Glutamatergic neuron (in vitro differentiated cells): ENCODE data around the gene C2CD2. TPM values are rescaled to one million over a fixed set of nuclear protein-coding genes. Genes with fewer than 3 reads are reported as not detected.

Experiments
- DNase-seq: peaks from one replicate; pipeline ENCODE4 v3.0.0; 2022
- H3K27ac Mint-ChIP-seq: one replicate; pipeline ENCODE4 v1.8.0; 2020; ENCODE audit warnings: mild to moderate bottlenecking, mixed read lengths, inconsistent platforms; ENCODE audit not compliant: unreplicated experiment
- H3K27me3 Mint-ChIP-seq: one replicate; pipeline ENCODE4 v1.8.0; 2020; ENCODE audit warnings: mild to moderate bottlenecking, moderate library complexity, mixed read lengths, inconsistent platforms; ENCODE audit not compliant: unreplicated experiment
- H3K36me3 Mint-ChIP-seq: one replicate; pipeline ENCODE4 v1.8.0; 2020; ENCODE audit warnings: mild to moderate bottlenecking, mixed read lengths, inconsistent platforms; ENCODE audit not compliant: unreplicated experiment
- H3K4me1 Mint-ChIP-seq: one replicate; pipeline ENCODE4 v1.8.0; 2020; ENCODE audit warnings: mild to moderate bottlenecking, low read depth, mixed read lengths, inconsistent platforms; ENCODE audit not compliant: unreplicated experiment
- H3K4me3 Mint-ChIP-seq: one replicate; pipeline ENCODE4 v1.8.0; 2020; ENCODE audit warnings: mild to moderate bottlenecking, mixed read lengths, inconsistent platforms; ENCODE audit not compliant: unreplicated experiment
- H3K9me3 Mint-ChIP-seq: one replicate; pipeline ENCODE4 v1.8.0; 2020; ENCODE audit warnings: mild to moderate bottlenecking, moderate library complexity, mixed read lengths, inconsistent platforms; ENCODE audit not compliant: unreplicated experiment
- CTCF ChIP-seq: fragments of 200-600 bp; sonication (generic); IDR thresholded peaks from one replicate; pipeline ENCODE4 v1.5.0; 2021; ENCODE audit not compliant: partially characterized antibody, unreplicated experiment
- total RNA-seq: library from RNA; stranded (reverse); fragmentation: NEBNext Ultra II Directional; extraction: Animal tissue kit (Norgen Biotek cat#: 25700); gene quantifications from one replicate; pipeline ENCODE4 v1.2.1, GENCODE V29; 2021; ENCODE audit not compliant: unreplicated experiment

Gene C2CD2
- total RNA-seq, 1 donor from 2014 or later, result 0.78 TPM

- no peak overlapping the region for H3K27ac Mint-ChIP-seq
- H3K27me3 Mint-ChIP-seq, result peaks cover 1% of the 10 kb centered on the region
- TF ChIP-seq CTCF, result no peak
- H3K4me3 Mint-ChIP-seq, result no peak overlapping the region
- H3K36me3 Mint-ChIP-seq, result peaks cover 5% of the 10 kb centered on the region
- H3K4me1 Mint-ChIP-seq, result no peaks in the 10 kb centered on the region
- H3K9me3 Mint-ChIP-seq, result peaks cover 4% of the 10 kb centered on the region
- DNase-seq, result no peak
These were observed 95.1 kb downstream of the C2CD2 start for GRCh38 chr21:41858466-41859296.

GRCh38 chr21:41857771-41858300 lies 96.0 kb downstream of the C2CD2 start:
- Mint-ChIP-seq H3K27me3 (peaks cover 1% of the 10 kb centered on the region), H3K27ac (no peak overlapping the region), H3K9me3 (peaks cover 4% of the 10 kb centered on the region), H3K4me3 (no peak overlapping the region), H3K4me1 (no peaks in the 10 kb centered on the region), H3K36me3 (peaks cover 5% of the 10 kb centered on the region)
- TF ChIP-seq CTCF, result no peak
- DNase-seq, result no peak

- no peak for TF ChIP-seq CTCF
- Mint-ChIP-seq H3K36me3 (peaks cover 5% of the 10 kb centered on the region), H3K4me1 (no peaks in the 10 kb centered on the region), H3K27ac (no peak overlapping the region), H3K27me3 (peaks cover 1% of the 10 kb centered on the region), H3K9me3 (peaks cover 4% of the 10 kb centered on the region), H3K4me3 (no peak overlapping the region)
- DNase-seq, result no peak
These were observed 97.2 kb downstream of the C2CD2 start for GRCh38 chr21:41856572-41856971.

- Mint-ChIP-seq H3K36me3 (peaks cover 5% of the 10 kb centered on the region), H3K4me1 (no peaks in the 10 kb centered on the region), H3K27me3 (peaks cover 1% of the 10 kb centered on the region), H3K4me3 (no peak overlapping the region), H3K9me3 (peaks cover 6% of the 10 kb centered on the region), H3K27ac (no peak overlapping the region)
- TF ChIP-seq CTCF, result no peak
- DNase-seq, result no peak
These were observed 99.3 kb downstream of the C2CD2 start for GRCh38 chr21:41854426-41854995.

GRCh38 chr21:41852929-41853320 lies 100.9 kb downstream of the C2CD2 start:
- TF ChIP-seq CTCF, result no peak
- peaks cover 1% of the 10 kb centered on the region for H3K27me3 Mint-ChIP-seq
- peaks cover 5% of the 10 kb centered on the region for H3K36me3 Mint-ChIP-seq
- no peak for DNase-seq
- H3K4me1 Mint-ChIP-seq, result no peaks in the 10 kb centered on the region
- H3K4me3 Mint-ChIP-seq, result no peak overlapping the region
- H3K27ac Mint-ChIP-seq, result no peak overlapping the region
- peaks cover 6% of the 10 kb centered on the region for H3K9me3 Mint-ChIP-seq
